GM12891 (cell line): ENCODE results near the gene PRPSAP1.

Source experiments
- POLR2A ChIP-seq: IDR thresholded peaks from 2 replicates; pipeline ENCODE4 v1.6.1; 2011; ENCODE audit warnings: low read depth, low read length, control low read depth
- POLR2AphosphoS5 ChIP-seq: IDR thresholded peaks from 2 replicates; pipeline ENCODE4 v1.6.1; 2011; ENCODE audit warnings: low read depth, low read length, control low read depth

GRCh38 chr17:76335716-76336381, 17.9 kb downstream of the PRPSAP1 start:
- TF ChIP-seq POLR2AphosphoS5 (no peak), POLR2A (no peak)
